CD4-positive, alpha-beta memory T cell (primary cell): ENCODE results near the gene RUBCN. TPM values are rescaled to one million over a fixed set of nuclear protein-coding genes. Genes with fewer than 3 reads are reported as not detected.
"Not testable (repeated sequence)": the region's sequence is repeated elsewhere in the genome, so short reads cannot be mapped to it uniquely, and the experiment has no call there.

Experiments
- CTCF ChIA-PET: fragments of 350-600 bp; sonication (Branson Sonifier 250); formaldehyde crosslinking; loops from one replicate; lab custom pipeline; 2021; ENCODE audit warnings: inconsistent platforms; ENCODE audit not compliant: partially characterized antibody; lab: Charles Lee
- POLR2A ChIA-PET: fragments of 350-600 bp; sonication (Branson Sonifier 250); formaldehyde crosslinking; loops from one replicate; lab custom pipeline; 2021; ENCODE audit not compliant: partially characterized antibody; lab: Charles Lee
- DNase-seq, 5 donors: peaks; one replicate each; pipeline versions ENCODE4 v3.0.0 to v3.0.0-alpha.2; 2020 to 2022; ENCODE audit warnings: mixed read lengths in 1 of 5
- H3K27ac ChIP-seq: one replicate; pipeline ENCODE4 v1.7.0; 2013; ENCODE audit warnings: low read depth, low read length
- H3K27me3 ChIP-seq: 2 replicates; pipeline ENCODE4 v1.7.0; 2013; ENCODE audit warnings: mild to moderate bottlenecking, low read length, moderate library complexity; ENCODE audit not compliant: insufficient read depth
- H3K36me3 ChIP-seq: 2 replicates; pipeline ENCODE4 v1.7.0; 2013; ENCODE audit warnings: mild to moderate bottlenecking, low read length, moderate library complexity; ENCODE audit not compliant: insufficient read depth
- H3K4me1 ChIP-seq: 2 replicates; pipeline ENCODE4 v1.7.0; 2013; ENCODE audit warnings: mild to moderate bottlenecking, low read length, moderate library complexity; ENCODE audit not compliant: insufficient read depth
- H3K4me3 ChIP-seq, 2 donors: one replicate each; pipeline ENCODE4 v1.7.0; 2013; ENCODE audit warnings: low read length in 2 of 2, mild to moderate bottlenecking in 1 of 2
- H3K9me3 ChIP-seq, 2 donors: one replicate each; pipeline ENCODE4 v1.7.0; 2013; ENCODE audit warnings: low read length in 2 of 2, control low read depth in 1 of 2; ENCODE audit not compliant: control insufficient read depth in 1 of 2
- H3K27ac Mint-ChIP-seq, 7 donors: one replicate each; pipeline ENCODE4 v1.8.0; 2020 to 2021; ENCODE audit warnings: mixed read lengths in 7 of 7, mild to moderate bottlenecking in 6 of 7, inconsistent platforms in 3 of 7, moderate library complexity in 3 of 7
- H3K27me3 Mint-ChIP-seq, 2 donors: one replicate each; pipeline ENCODE4 v1.8.0; 2020 to 2021; ENCODE audit warnings: mixed read lengths in 2 of 2
- H3K36me3 Mint-ChIP-seq, 2 donors: one replicate each; pipeline ENCODE4 v1.8.0; 2020 to 2021; ENCODE audit warnings: mixed read lengths in 2 of 2, inconsistent platforms in 1 of 2, mild to moderate bottlenecking in 1 of 2
- H3K4me1 Mint-ChIP-seq, 4 donors: one replicate each; pipeline ENCODE4 v1.8.0; 2020 to 2021; ENCODE audit warnings: mixed read lengths in 4 of 4, mild to moderate bottlenecking in 1 of 4
- H3K4me3 Mint-ChIP-seq, 8 donors: one replicate each; pipeline ENCODE4 v1.8.0; 2020 to 2021; ENCODE audit warnings: mixed read lengths in 8 of 8, mild to moderate bottlenecking in 7 of 8, moderate library complexity in 6 of 8, inconsistent platforms in 3 of 8
- H3K9me3 Mint-ChIP-seq, 8 donors: one replicate each; pipeline ENCODE4 v1.8.0; 2020 to 2021; ENCODE audit warnings: mixed read lengths in 8 of 8, mild to moderate bottlenecking in 5 of 8, inconsistent platforms in 3 of 8, moderate library complexity in 1 of 8
- intact Hi-C: fragments of 100-400 bp; cut with micrococcal nuclease; formaldehyde crosslinking; loops from one replicate; pipeline ENCODE4 v1.15.1; 2023
- polyA plus RNA-seq, 2 donors: library from polyadenylated mRNA; unstranded; fragments of 300-500 nt; fragmentation: Illumina TruSeq; gene quantifications; one replicate each; pipeline ENCODE4 v1.2.3, GENCODE V29; 2021
- total RNA-seq, 2 experiments: library from RNA; stranded (reverse); gene quantifications; one replicate each; pipeline ENCODE4 v1.2.3, GENCODE V29; 2021

Gene RUBCN
- total and polyA plus RNA-seq, 4 experiments from 2014 or later = 13.2 to 69.6 (median 45.2) TPM

GRCh38 chr3:197711973-197712707 lies 24.6 kb downstream of the RUBCN start:
- Mint-ChIP-seq H3K4me1 (peaks cover 17 to 20% (median 18%) of the 10 kb centered on the region in 4 donors), H3K4me3 (peak overlapping the region; percentile 81 to 97 (median 92)), H3K27ac (peak overlapping the region; percentile 85 to 99 (median 99)), H3K9me3 (no peaks in the 10 kb centered on the region), H3K36me3 (peaks cover 19 to 25% of the 10 kb centered on the region in 2 donors), H3K27me3 (no peaks in the 10 kb centered on the region)
- H3K4me3 ChIP-seq = peak overlapping the region in 1 of 2 donors; percentile 30
- ChIA-PET CTCF (interaction anchor here (0.7 to 2.3 kb wide), 7 partner anchors 9 to 141 kb away, joined by 3 to 11 read pairs (median 5); partner anchors contain the start of genes FYTTD1 and RUBCN), POLR2A (interaction anchor here (0.6 to 6.4 kb wide), 18 partner anchors 8 to 972 kb away, joined by 3 to 78 read pairs (median 6); partner anchors contain the start of genes BDH1, FYTTD1, LRCH3 and RUBCN)
- intact Hi-C loops = loop anchor here (1.0 kb wide), 3 partner anchors 24 to 79 kb away; partner anchors contain the start of genes FYTTD1, LRCH3 and RUBCN
- H3K27me3 ChIP-seq = no peaks in the 10 kb centered on the region
- no peaks in the 10 kb centered on the region for H3K36me3 ChIP-seq
- H3K9me3 ChIP-seq = no peaks in the 10 kb centered on the region
- peak overlapping the region; percentile 83 for H3K27ac ChIP-seq
- peak; percentile 86 to 97 (median 90) for DNase-seq
- peaks cover 17% of the 10 kb centered on the region for H3K4me1 ChIP-seq

- H3K4me3 Mint-ChIP-seq, H3K9me3 Mint-ChIP-seq, DNase-seq, H3K36me3 ChIP-seq, H3K27me3 Mint-ChIP-seq, H3K27me3 ChIP-seq, H3K27ac ChIP-seq, H3K9me3 ChIP-seq, H3K4me3 ChIP-seq, intact Hi-C loops: not testable (repeated sequence)
- ChIA-PET POLR2A (interaction anchor here (0.6 to 6.4 kb wide), 6 partner anchors 9 to 591 kb away, joined by 3 to 78 read pairs (median 22); partner anchors contain the start of genes FYTTD1 and RUBCN), CTCF (interaction anchor here (1.6 to 1.9 kb wide), 2 partner anchors 8 to 13 kb away, joined by 4 to 6 read pairs; no protein-coding TSS in a partner anchor)
- Mint-ChIP-seq H3K27ac (peak overlapping the region; percentile 16 to 99 (median 65)), H3K4me1 (peaks cover 17 to 20% (median 18%) of the 10 kb centered on the region in 4 donors), H3K36me3 (peaks cover 14 to 21% of the 10 kb centered on the region in 2 donors)
- peaks cover 17% of the 10 kb centered on the region for H3K4me1 ChIP-seq
Observed at GRCh38 chr3:197710965-197711364, 25.7 kb downstream of the RUBCN start.

- Histone ChIP-seq H3K36me3 (peaks cover 9% of the 10 kb centered on the region), H3K27me3 (no peaks in the 10 kb centered on the region), H3K4me3 (no peak overlapping the region), H3K4me1 (peaks cover 17% of the 10 kb centered on the region), H3K9me3 (no peaks in the 10 kb centered on the region), H3K27ac (no peak overlapping the region)
- ChIA-PET POLR2A (no interaction called here), CTCF (no interaction called here)
- Mint-ChIP-seq H3K4me3 (no peak overlapping the region), H3K9me3 (no peaks in the 10 kb centered on the region), H3K27me3 (no peaks in the 10 kb centered on the region), H3K4me1 (peaks cover 16 to 17% (median 17%) of the 10 kb centered on the region in 4 donors), H3K36me3 (peaks cover 9 to 20% of the 10 kb centered on the region in 2 donors), H3K27ac (no peak overlapping the region)
- DNase-seq = no peak
- intact Hi-C loops = no loop called here
Observed at GRCh38 chr3:197709135-197709534, 27.6 kb downstream of the RUBCN start.

- Mint-ChIP-seq H3K36me3 (peaks cover 20 to 26% of the 10 kb centered on the region in 2 donors), H3K4me1 (peaks cover 0 to 3% (median under 1%) of the 10 kb centered on the region in 4 donors), H3K9me3 (no peaks in the 10 kb centered on the region), H3K27ac (peak overlapping the region in 3 of 7 donors; percentile 37 to 70 (median 47)), H3K27me3 (no peaks in the 10 kb centered on the region), H3K4me3 (no peak overlapping the region)
- H3K36me3 ChIP-seq = peaks cover 23% of the 10 kb centered on the region
- no peak overlapping the region for H3K4me3 ChIP-seq
- no peak overlapping the region for H3K27ac ChIP-seq
- DNase-seq = no peak
- H3K27me3 ChIP-seq = no peaks in the 10 kb centered on the region
- POLR2A ChIA-PET = no interaction called here
- intact Hi-C loops = no loop called here
- H3K4me1 ChIP-seq = peaks cover under 1% of the 10 kb centered on the region
- no peaks in the 10 kb centered on the region for H3K9me3 ChIP-seq
- CTCF ChIA-PET = no interaction called here
Observed at GRCh38 chr3:197706658-197707057, 30.0 kb downstream of the RUBCN start.

GRCh38 chr3:197701841-197702240 lies 34.9 kb downstream of the RUBCN start:
- Mint-ChIP-seq H3K36me3 (peaks cover 58 to 67% of the 10 kb centered on the region in 2 donors), H3K4me1 (no peaks in the 10 kb centered on the region), H3K27ac (peak overlapping the region in 2 of 7 donors; percentile 25 to 38), H3K27me3 (no peaks in the 10 kb centered on the region), H3K9me3 (no peaks in the 10 kb centered on the region), H3K4me3 (no peak overlapping the region)
- Histone ChIP-seq H3K27ac (no peak overlapping the region), H3K4me1 (no peaks in the 10 kb centered on the region), H3K27me3 (no peaks in the 10 kb centered on the region), H3K36me3 (peaks cover 48% of the 10 kb centered on the region), H3K9me3 (no peaks in the 10 kb centered on the region), H3K4me3 (no peak overlapping the region)
- CTCF ChIA-PET = no interaction called here
- POLR2A ChIA-PET = interaction anchor here (4.0 kb wide), 1 partner anchor 11 kb away, joined by 19 read pairs; no protein-coding TSS in a partner anchor
- intact Hi-C loops = no loop called here
- DNase-seq = no peak

- POLR2A ChIA-PET = interaction anchor here (1.0 to 4.0 kb wide), 2 partner anchors 12 to 19 kb away, joined by 3 to 19 read pairs; no protein-coding TSS in a partner anchor
- Histone ChIP-seq H3K27ac (no peak overlapping the region), H3K4me1 (no peaks in the 10 kb centered on the region), H3K4me3 (no peak overlapping the region), H3K27me3 (no peaks in the 10 kb centered on the region), H3K9me3 (no peaks in the 10 kb centered on the region), H3K36me3 (peaks cover 59% of the 10 kb centered on the region)
- Mint-ChIP-seq H3K27me3 (no peaks in the 10 kb centered on the region), H3K27ac (peak overlapping the region in 1 of 7 donors; percentile 11), H3K4me1 (peaks cover 0 to 2% (median 0%) of the 10 kb centered on the region in 4 donors), H3K4me3 (no peak overlapping the region), H3K36me3 (peaks cover 66 to 75% of the 10 kb centered on the region in 2 donors), H3K9me3 (no peaks in the 10 kb centered on the region)
- intact Hi-C loops = no loop called here
- no peak for DNase-seq
- CTCF ChIA-PET = interaction anchor here (2.3 kb wide), 1 partner anchor 101 kb away, joined by 6 read pairs; no protein-coding TSS in a partner anchor
Observed at GRCh38 chr3:197700095-197700494, 36.6 kb downstream of the RUBCN start.

DNA sequence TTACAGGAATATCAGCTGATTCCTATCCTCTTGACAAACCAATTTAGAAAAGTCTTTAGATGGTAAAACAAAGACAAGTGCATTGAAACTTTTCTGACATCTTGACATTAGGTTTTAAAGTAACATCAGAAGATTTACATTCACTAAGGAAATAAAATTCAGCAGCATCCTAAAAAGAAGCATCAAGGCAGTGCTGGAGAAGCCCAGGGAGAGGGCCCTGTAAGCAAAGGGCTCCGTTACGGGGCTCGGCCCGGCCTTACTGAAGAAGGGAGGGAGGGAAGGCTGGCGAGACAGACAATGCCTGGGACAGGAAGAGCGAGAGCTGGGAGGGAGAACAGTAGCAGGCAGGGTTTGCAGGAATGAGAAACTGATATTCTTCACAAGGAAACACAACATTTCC lies 39.3 kb downstream of the RUBCN start:
- Mint-ChIP-seq H3K4me1 (peaks cover 0 to 2% (median under 1%) of the 10 kb centered on the region in 4 donors), H3K4me3 (no peak overlapping the region), H3K36me3 (peaks cover 70 to 78% of the 10 kb centered on the region in 2 donors), H3K27ac (no peak overlapping the region), H3K27me3 (no peaks in the 10 kb centered on the region), H3K9me3 (no peaks in the 10 kb centered on the region)
- H3K4me3 ChIP-seq = no peak overlapping the region
- no peaks in the 10 kb centered on the region for H3K9me3 ChIP-seq
- no peaks in the 10 kb centered on the region for H3K27me3 ChIP-seq
- H3K4me1 ChIP-seq = no peaks in the 10 kb centered on the region
- no peak for DNase-seq
- no peak overlapping the region for H3K27ac ChIP-seq
- POLR2A ChIA-PET = no interaction called here
- H3K36me3 ChIP-seq = peaks cover 63% of the 10 kb centered on the region
- intact Hi-C loops = no loop called here
- CTCF ChIA-PET = no interaction called here
